Pancreas (tissue), 10 donors: ENCODE data around the gene SYNGR3. TPM values are rescaled to one million over a fixed set of nuclear protein-coding genes. Genes with fewer than 3 reads are reported as not detected.

ENCODE experiments used
- ATAC-seq, 4 donors: fragments of 200-7000 bp; cut with Tn5 transposase; one replicate each; pipeline versions ENCODE4 v1.8.0 to v1.9.1; 2020; ENCODE audit warnings: mild to moderate bottlenecking in 4 of 4, moderate library complexity in 4 of 4
- DNase-seq, 6 donors: peaks; one replicate each; pipeline ENCODE4 v3.0.0-alpha.2; 2020
- FAIRE-seq: peaks from 2 replicates; lab custom pipeline; 2012; peaks lifted over from hg19 to GRCh38; lab: Jason Lieb, UNC
- H3K27ac ChIP-seq, 4 donors: fragments of 200-600 bp; sonication (generic); 1 replicate in 3 of 4; 2 replicates in 1 of 4; pipeline versions ENCODE4 v1.5.0 to v1.8.0; 2020
- H3K27me3 ChIP-seq, 4 donors: fragments of 200-600 bp; one replicate each; pipeline ENCODE4 v1.8.0; 2021
- H3K36me3 ChIP-seq, 3 donors: fragments of 200-600 bp; sonication (generic) in 1 of 3; one replicate each; pipeline versions ENCODE4 v1.5.0 to v1.8.0; 2020 to 2021
- H3K4me1 ChIP-seq, 3 donors: fragments of 200-600 bp; one replicate each; pipeline ENCODE4 v1.8.0; 2021
- H3K4me3 ChIP-seq, 4 donors: fragments of 200-600 bp; sonication (generic) in 2 of 4; one replicate each; pipeline versions ENCODE4 v1.5.0 to v1.8.0; 2020 to 2021
- H3K9me3 ChIP-seq, 4 donors: fragments of 200-600 bp; one replicate each; pipeline ENCODE4 v1.8.0; 2021
- CTCF ChIP-seq, 4 donors: fragments of 200-600 bp; sonication (generic) in 3 of 4; IDR thresholded peaks; one replicate each; pipeline versions ENCODE4 v1.5.0 to v1.8.0; 2021; ENCODE audit warnings: antibody characterized with exemption in 4 of 4
- WGBS, 2 donors: extraction: QIAGEN DNeasy Blood & Tissue Kit; methylation state at CpG; one replicate each; pipeline ENCODE4 v1.1.7; 2013; 5-methylcytosine and 5-hydroxymethylcytosine counted together
- intact Hi-C, 3 donors: fragments of 100-400 bp; cut with DNase I; formaldehyde crosslinking; loops; one replicate each; pipeline versions ENCODE4 v1.11.1 to v1.14.2; 2022
- polyA plus RNA-seq, 2 donors: library from polyadenylated mRNA; stranded (reverse); fragments of 200-250 nt; gene quantifications; one replicate each; pipeline ENCODE4 v1.2.3, GENCODE V29; 2013
- total RNA-seq, 6 donors: library from RNA; stranded (reverse); fragmentation: NEBNext Ultra II Directional in 4 of 6; extraction: Animal tissue kit (Norgen Biotek cat#: 25700) in 4 of 6; gene quantifications; one replicate each; pipeline versions ENCODE4 v1.2.1 to v1.2.4, GENCODE V29; 2021 to 2023
- donor health status: healthy with polysubstance abuse.
- donor health status: DM: no; HTN: no; CAD: no; lungs with moderate emphysema.
- donor health status: DM: no; HTN: no; CAD: no.
- donor health status: control.
- donor health status: control.
- donor health status: Bipolar disorder and iron deficiency.
- donor health status: DM: yes; HTN: yes; CAD: no.
- donor health status: DM: no; HTN: no; CAD: no.
- donor health status: DM: no; HTN: no; CAD: no.
- donor health status: DM: yes; HTN: yes; CAD: no.

Gene SYNGR3
- total and polyA plus RNA-seq, 8 donors = 0.19 to 3.1 (median 0.61) TPM

GRCh38 chr16:2015117-2015946, 25.6 kb downstream of the SYNGR3 start:
- no peak for DNase-seq
- Histone ChIP-seq H3K9me3 (no peaks in the 10 kb centered on the region), H3K4me3 (no peak overlapping the region), H3K4me1 (peaks cover under 1 to 8% (median 1%) of the 10 kb centered on the region in 3 donors), H3K27me3 (peaks cover 0 to 5% (median 0%) of the 10 kb centered on the region in 4 donors), H3K27ac (no peak overlapping the region), H3K36me3 (no peaks in the 10 kb centered on the region)
- no peak for FAIRE-seq
- intact Hi-C loops = no loop called here
- peak in 2 of 4 donors; percentile 11 to 28 for ATAC-seq
- WGBS, 2 donors = 84 to 87% methylated on average over 24 of the region's 24 CpGs
- no peak for TF ChIP-seq CTCF (IDR thresholded peaks at IDR 0.05)

GRCh38 chr16:2015947-2016208, 26.1 kb downstream of the SYNGR3 start:
- peaks cover 0 to 10% (median 4%) of the 10 kb centered on the region in 3 donors for H3K4me1 ChIP-seq
- DNase-seq = no peak
- FAIRE-seq = no peak
- peaks cover 0 to 7% (median 0%) of the 10 kb centered on the region in 4 donors for H3K27me3 ChIP-seq
- H3K36me3 ChIP-seq = no peaks in the 10 kb centered on the region
- no peaks in the 10 kb centered on the region for H3K9me3 ChIP-seq
- TF ChIP-seq CTCF (IDR thresholded peaks at IDR 0.05) = no peak
- no peak overlapping the region for H3K27ac ChIP-seq
- 86 to 89% methylated on average over 7 of the region's 7 CpGs for WGBS, 2 donors
- intact Hi-C loops = no loop called here
- no peak for ATAC-seq
- H3K4me3 ChIP-seq = no peak overlapping the region

GRCh38 chr16:2016407-2016922, 26.7 kb downstream of the SYNGR3 start:
- ATAC-seq = no peak
- WGBS, 2 donors = 49 to 50% methylated on average over 13 of the region's 13 CpGs
- peak in 1 of 6 donors; percentile 47 for DNase-seq
- intact Hi-C loops = no loop called here
- no peak for TF ChIP-seq CTCF (IDR thresholded peaks at IDR 0.05)
- no peaks in the 10 kb centered on the region for H3K36me3 ChIP-seq
- H3K9me3 ChIP-seq = no peaks in the 10 kb centered on the region
- H3K4me3 ChIP-seq = no peak overlapping the region
- no peak for FAIRE-seq
- no peak overlapping the region for H3K27ac ChIP-seq
- H3K27me3 ChIP-seq = peaks cover 0 to 7% (median 0%) of the 10 kb centered on the region in 4 donors
- H3K4me1 ChIP-seq = peaks cover 0 to 10% (median 4%) of the 10 kb centered on the region in 3 donors

GRCh38 chr16:2019518-2019920, 29.7 kb downstream of the SYNGR3 start, which contains the start of gene NPW:
Gene NPW, plus strand, starts transcription at chr16:2019785.
- intact Hi-C loops = no loop called here

More at GRCh38 chr16:2019518-2019920, 29.7 kb downstream of the SYNGR3 start, which contains the start of gene NPW:
- no peak for TF ChIP-seq CTCF (IDR thresholded peaks at IDR 0.05)
- DNase-seq (peak in 2 of 6 donors; percentile 28 to 68), ATAC-seq (no peak), FAIRE-seq (no peak)
- 2% methylated on average over 22 to 33 of the region's 33 CpGs for WGBS, 2 donors
- Histone ChIP-seq H3K36me3 (no peaks in the 10 kb centered on the region), H3K4me1 (peaks cover 0 to 10% (median 4%) of the 10 kb centered on the region in 3 donors), H3K4me3 (peak within 1 kb of the TSS in 1 of 4 donors; percentile 14), H3K27ac (no peak within 1 kb of the TSS), H3K9me3 (no peaks in the 10 kb centered on the region), H3K27me3 (peaks cover 0 to 7% (median 0%) of the 10 kb centered on the region in 4 donors)
